Measurements from ENCODE around the gene NAA38. TPM values are rescaled to one million over a fixed set of nuclear protein-coding genes. Genes with fewer than 3 reads are reported as not detected.

The NAA38 gene
- total RNA-seq, 4 donors from 2014 or later, result 61.4 to 110 (median 102) TPM

DNA sequence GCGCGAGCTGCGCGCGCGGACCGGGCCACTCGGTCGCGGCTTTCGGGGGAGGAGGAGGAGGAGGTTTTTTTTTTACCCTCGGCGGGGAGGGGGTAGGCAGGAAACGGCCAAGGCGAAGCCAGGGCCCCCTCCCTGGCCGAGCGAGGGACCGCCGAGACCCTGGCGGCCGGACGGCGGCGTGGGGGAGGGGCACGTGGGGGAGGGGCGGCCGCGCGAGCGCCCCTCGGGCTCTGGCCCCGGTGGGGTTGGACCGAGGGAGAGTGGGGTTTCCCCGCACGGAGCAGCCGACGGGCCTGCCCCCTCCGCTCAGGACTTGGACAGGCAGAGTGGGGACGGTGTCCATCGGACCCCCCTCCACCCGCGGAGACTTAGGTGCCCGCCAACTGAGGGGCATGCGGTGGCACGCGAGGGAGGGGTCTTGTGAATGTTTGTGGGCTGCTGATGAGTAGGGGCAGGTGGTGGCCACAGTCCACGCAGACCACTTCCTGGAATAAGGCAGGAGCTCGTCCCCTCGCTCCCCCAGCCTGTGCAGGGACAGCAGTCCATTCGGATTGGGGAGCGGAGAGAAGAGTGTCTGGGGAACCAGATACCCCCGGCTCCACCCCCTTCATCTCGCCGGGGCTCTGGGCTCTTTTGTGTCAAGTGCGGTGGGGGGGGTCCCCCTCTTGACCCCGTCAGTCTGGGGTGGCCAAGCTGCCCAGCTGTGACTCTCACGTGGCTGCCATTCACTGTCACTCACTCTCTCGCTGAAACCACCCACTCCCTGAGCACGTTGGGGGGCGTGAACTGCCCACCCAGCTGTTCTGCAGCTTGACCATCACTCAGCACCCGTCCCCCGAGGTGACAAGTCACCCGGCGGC, 28.2 kb upstream of the NAA38 start:
- H3K27ac ChIP-seq (replicated peaks in 1 of 4), result peak overlapping the region; percentile 90 to 96 (median 94)
- intact Hi-C loops (cut with DNase I), result loop anchor here (2.0 kb wide), 1 partner anchor 51 kb away; the partner anchor contains the start of gene KDM6B
- peaks cover 0 to 5% (median 4%) of the 10 kb centered on the region in 4 donors for H3K36me3 ChIP-seq
- TF ChIP-seq CTCF (IDR thresholded peaks at IDR 0.05), result no peak
- TF ChIP-seq POLR2AphosphoS5 (IDR thresholded peaks at IDR 0.05), result peak in 1 of 2 donors; percentile 3
- no peak for TF ChIP-seq EP300 (IDR thresholded peaks at IDR 0.05)
- whole genome bisulfite sequencing, result 2% methylated on average over 8 of the region's 64 CpGs
- peak overlapping the region; percentile 84 to 93 (median 90) for H3K4me3 ChIP-seq
- no peaks in the 10 kb centered on the region for H3K27me3 ChIP-seq
- H3K4me1 ChIP-seq, result peaks cover 47 to 86% (median 81%) of the 10 kb centered on the region in 4 donors
- no peak for DNase-seq (ENCODE audit: extremely low spot score)
- H3K9me3 ChIP-seq, result no peaks in the 10 kb centered on the region

DNA sequence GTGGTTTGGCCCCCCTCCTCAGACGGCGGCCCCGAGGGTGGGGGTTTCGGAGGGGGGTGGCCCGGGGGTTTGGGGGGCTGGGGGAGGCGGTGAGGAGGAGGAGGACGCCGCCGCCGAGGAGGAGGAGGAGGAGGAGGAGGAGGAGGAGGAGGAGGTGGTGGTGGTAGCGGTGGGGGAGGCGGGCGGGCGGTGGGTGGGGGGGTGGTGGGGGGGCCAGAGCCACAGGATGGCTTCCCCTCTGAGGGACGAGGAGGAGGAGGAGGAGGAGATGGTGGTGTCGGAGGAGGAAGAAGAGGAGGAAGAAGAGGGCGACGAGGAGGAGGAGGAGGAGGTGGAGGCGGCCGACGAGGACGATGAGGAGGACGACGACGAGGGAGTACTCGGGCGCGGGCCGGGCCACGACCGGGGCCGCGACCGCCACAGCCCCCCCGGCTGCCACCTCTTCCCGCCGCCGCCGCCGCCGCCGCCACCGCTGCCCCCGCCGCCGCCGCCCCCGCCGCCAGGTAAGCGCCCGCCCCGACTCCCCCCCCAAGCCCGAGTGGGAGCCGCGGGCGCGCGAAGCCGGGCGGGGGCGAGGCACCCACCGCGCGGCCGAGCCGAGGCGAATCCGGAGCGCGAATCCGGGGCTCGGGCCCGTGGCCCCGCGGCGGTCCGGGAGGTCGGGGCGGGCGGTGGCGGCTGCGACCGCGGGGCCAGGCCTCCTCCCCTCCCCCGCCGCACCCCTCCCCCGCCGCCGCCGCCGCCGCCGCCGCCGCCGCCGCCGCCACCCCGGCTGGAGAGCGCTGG, 27.4 kb upstream of the NAA38 start:
- intact Hi-C loops (cut with DNase I), result loop anchor here (2.0 kb wide), 1 partner anchor 50 kb away; the partner anchor contains the start of gene KDM6B
- DNase-seq (ENCODE audit: extremely low spot score), result no peak
- Histone ChIP-seq H3K4me3 (peak overlapping the region; percentile 84 to 93 (median 90)), H3K27me3 (no peaks in the 10 kb centered on the region), H3K36me3 (peaks cover 0 to 12% (median 9%) of the 10 kb centered on the region in 4 donors), H3K9me3 (no peaks in the 10 kb centered on the region), H3K4me1 (peaks cover 42 to 81% (median 74%) of the 10 kb centered on the region in 4 donors), H3K27ac (replicated peaks in 1 of 4) (peak overlapping the region; percentile 90 to 96 (median 94))
- TF ChIP-seq CTCF (IDR thresholded peaks at IDR 0.05), result no peak
- no peak for TF ChIP-seq POLR2AphosphoS5 (IDR thresholded peaks at IDR 0.05)
- no peak for TF ChIP-seq POLR2A (IDR thresholded peaks at IDR 0.05; ENCODE audit: low read depth)
- TF ChIP-seq EP300 (IDR thresholded peaks at IDR 0.05), result no peak
- 1% methylated on average over 26 of the region's 100 CpGs for WGBS

GRCh38 chr17:7883781-7884386, 26.5 kb upstream of the NAA38 start:
- peaks cover 33 to 73% (median 65%) of the 10 kb centered on the region in 4 donors for H3K4me1 ChIP-seq
- DNase-seq (ENCODE audit: extremely low spot score), result no peak
- intact Hi-C loops (cut with DNase I), result loop anchor here (2.0 kb wide), 1 partner anchor 49 kb away; the partner anchor contains the start of gene KDM6B
- 2% methylated on average over 3 of the region's 3 CpGs for WGBS
- TF ChIP-seq POLR2A (IDR thresholded peaks at IDR 0.05; ENCODE audit: low read depth), result no peak
- TF ChIP-seq POLR2AphosphoS5 (IDR thresholded peaks at IDR 0.05), result no peak
- TF ChIP-seq CTCF (IDR thresholded peaks at IDR 0.05), result no peak
- no peak for TF ChIP-seq EP300 (IDR thresholded peaks at IDR 0.05)
- H3K9me3 ChIP-seq, result no peaks in the 10 kb centered on the region
- peak overlapping the region; percentile 84 to 93 (median 90) for H3K4me3 ChIP-seq
- H3K27me3 ChIP-seq, result no peaks in the 10 kb centered on the region
- H3K27ac ChIP-seq (replicated peaks in 1 of 4), result peak overlapping the region; percentile 90 to 96 (median 94)
- H3K36me3 ChIP-seq, result peaks cover 0 to 13% (median 9%) of the 10 kb centered on the region in 4 donors

DNA sequence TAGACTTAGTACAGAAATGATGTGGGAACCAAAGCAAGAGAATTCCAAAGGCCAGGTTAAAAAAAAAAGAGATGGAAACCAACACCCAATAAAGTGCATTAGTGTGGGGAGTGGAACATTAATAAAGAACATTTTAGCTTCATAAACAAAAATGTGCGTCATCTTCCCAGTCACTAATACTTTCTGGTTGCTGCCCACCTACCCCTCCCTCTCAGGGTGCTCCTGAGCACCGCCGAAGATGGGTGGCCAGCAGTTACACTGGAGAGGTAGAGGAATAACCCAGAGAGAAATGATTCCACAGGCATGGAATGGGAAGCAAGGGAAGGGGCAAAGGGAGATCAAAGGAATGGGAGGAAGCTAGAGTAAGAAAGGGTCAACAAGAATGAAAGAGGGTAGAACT, 25.3 kb upstream of the NAA38 start:
- TF ChIP-seq POLR2AphosphoS5 (IDR thresholded peaks at IDR 0.05), result peak in 1 of 2 donors; percentile 20
- no peak for TF ChIP-seq EP300 (IDR thresholded peaks at IDR 0.05)
- no peak for TF ChIP-seq POLR2A (IDR thresholded peaks at IDR 0.05; ENCODE audit: low read depth)
- TF ChIP-seq CTCF (IDR thresholded peaks at IDR 0.05), result no peak
- DNase-seq (ENCODE audit: extremely low spot score), result no peak
- WGBS, result 80% methylated on average over 3 of the region's 3 CpGs
- intact Hi-C loops (cut with DNase I), result no loop called here
- H3K4me1 ChIP-seq, result peaks cover 21 to 60% (median 53%) of the 10 kb centered on the region in 4 donors
- peak overlapping the region; percentile 36 to 95 (median 66) for H3K27ac ChIP-seq (replicated peaks in 1 of 4)
- no peaks in the 10 kb centered on the region for H3K27me3 ChIP-seq
- no peak overlapping the region for H3K4me3 ChIP-seq
- no peaks in the 10 kb centered on the region for H3K9me3 ChIP-seq
- peaks cover 0 to 18% (median 9%) of the 10 kb centered on the region in 4 donors for H3K36me3 ChIP-seq

Data from esophagus muscularis mucosa (tissue), 4 donors.